Body of pancreas (tissue), 4 donors: Measurements from ENCODE around the gene ZNF516.

Source experiments
- CTCF ChIP-seq, 7 experiments: fragments of 450-650 bp in 4 of 7; fragments of 200-600 bp in 3 of 7; sonication (generic) in 3 of 7; IDR thresholded peaks; one replicate each; pipeline ENCODE4 v1.5.1; 2016 to 2019; ENCODE audit warnings: antibody characterized with exemption in 7 of 7
- POLR2A ChIP-seq, 3 donors: fragments of 450-650 bp; IDR thresholded peaks; one replicate each; pipeline ENCODE4 v1.6.1; 2016; ENCODE audit warnings: antibody characterized with exemption in 3 of 3, mild to moderate bottlenecking in 2 of 3

- no peak for TF ChIP-seq POLR2A (IDR thresholded peaks at IDR 0.05)
- TF ChIP-seq CTCF (IDR thresholded peaks at IDR 0.05), result no peak
Measured at GRCh38 chr18:76356666-76357065, 138.4 kb downstream of the ZNF516 start.
